Body of pancreas (tissue), 4 donors: ENCODE data around the gene GRK6.

Experiments used
- POLR2A ChIP-seq, 3 donors: fragments of 450-650 bp; IDR thresholded peaks; one replicate each; pipeline ENCODE4 v1.6.1; 2016; ENCODE audit warnings: antibody characterized with exemption in 3 of 3, mild to moderate bottlenecking in 2 of 3
- TF ChIP-seq, protein P1 (sequence below), 7 experiments: fragments of 450-650 bp in 4 of 7; fragments of 200-600 bp in 3 of 7; sonication (generic) in 3 of 7; IDR thresholded peaks; one replicate each; pipeline ENCODE4 v1.5.1; 2016 to 2019; ENCODE audit warnings: antibody characterized with exemption in 7 of 7

DNA sequence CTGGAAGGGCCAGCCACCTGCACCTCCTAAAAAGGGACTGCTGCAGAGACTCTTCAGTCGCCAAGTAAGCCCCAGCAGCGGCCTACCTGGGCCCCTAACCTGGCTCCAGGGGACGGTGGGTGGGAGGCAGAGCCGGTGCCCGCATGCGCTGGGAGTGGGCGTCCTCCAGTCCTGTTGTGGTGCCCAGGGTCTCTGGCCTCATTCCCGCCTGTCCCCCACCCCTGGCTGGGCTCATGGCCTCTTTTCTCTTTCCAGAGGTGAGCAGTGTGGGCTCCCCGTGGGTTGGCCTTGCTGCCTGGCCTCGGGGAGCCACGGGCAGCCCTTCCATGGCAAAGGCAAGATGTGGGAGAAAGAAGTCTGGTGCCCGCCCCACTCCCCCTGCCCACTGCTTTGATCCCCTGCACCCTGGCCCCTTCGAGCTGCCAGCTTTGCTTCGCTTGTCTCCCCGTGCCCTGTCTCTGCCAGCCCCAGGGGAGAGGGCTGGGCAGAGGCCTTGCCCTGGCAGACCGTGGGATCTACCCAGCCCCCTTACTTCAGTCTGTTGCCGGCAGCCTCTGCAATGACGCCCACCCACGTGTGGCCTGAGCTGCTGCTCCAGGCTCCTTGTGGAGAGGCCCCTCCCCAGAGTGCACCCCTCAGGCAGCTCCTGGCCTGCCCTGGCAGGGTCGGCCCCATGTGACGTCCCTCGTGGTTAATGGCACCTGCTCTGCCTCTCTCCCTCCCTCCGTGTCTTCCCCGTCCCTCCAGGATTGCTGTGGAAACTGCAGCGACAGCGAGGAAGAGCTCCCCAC lies 14.7 kb downstream of the GRK6 start:
- TF ChIP-seq, protein P1, sequence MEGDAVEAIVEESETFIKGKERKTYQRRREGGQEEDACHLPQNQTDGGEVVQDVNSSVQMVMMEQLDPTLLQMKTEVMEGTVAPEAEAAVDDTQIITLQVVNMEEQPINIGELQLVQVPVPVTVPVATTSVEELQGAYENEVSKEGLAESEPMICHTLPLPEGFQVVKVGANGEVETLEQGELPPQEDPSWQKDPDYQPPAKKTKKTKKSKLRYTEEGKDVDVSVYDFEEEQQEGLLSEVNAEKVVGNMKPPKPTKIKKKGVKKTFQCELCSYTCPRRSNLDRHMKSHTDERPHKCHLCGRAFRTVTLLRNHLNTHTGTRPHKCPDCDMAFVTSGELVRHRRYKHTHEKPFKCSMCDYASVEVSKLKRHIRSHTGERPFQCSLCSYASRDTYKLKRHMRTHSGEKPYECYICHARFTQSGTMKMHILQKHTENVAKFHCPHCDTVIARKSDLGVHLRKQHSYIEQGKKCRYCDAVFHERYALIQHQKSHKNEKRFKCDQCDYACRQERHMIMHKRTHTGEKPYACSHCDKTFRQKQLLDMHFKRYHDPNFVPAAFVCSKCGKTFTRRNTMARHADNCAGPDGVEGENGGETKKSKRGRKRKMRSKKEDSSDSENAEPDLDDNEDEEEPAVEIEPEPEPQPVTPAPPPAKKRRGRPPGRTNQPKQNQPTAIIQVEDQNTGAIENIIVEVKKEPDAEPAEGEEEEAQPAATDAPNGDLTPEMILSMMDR (IDR thresholded peaks at IDR 0.05) = no peak
- TF ChIP-seq POLR2A (IDR thresholded peaks at IDR 0.05) = no peak
